Tongue (tissue), 2 donors: ENCODE data around the gene DCDC2C. TPM values are rescaled to one million over a fixed set of nuclear protein-coding genes. Genes with fewer than 3 reads are reported as not detected.

Experiments used
- DNase-seq: peaks from one replicate; pipeline ENCODE4 v3.0.0-alpha.2; 2015
- total RNA-seq: library from RNA; depleted of rRNA; stranded (reverse); fragments of >200 nt; gene quantifications from one replicate; pipeline ENCODE4 v1.2.3, GENCODE V29; 2014

Gene DCDC2C
- total RNA-seq, 1 donor from 2014 or later, result not detected

DNA sequence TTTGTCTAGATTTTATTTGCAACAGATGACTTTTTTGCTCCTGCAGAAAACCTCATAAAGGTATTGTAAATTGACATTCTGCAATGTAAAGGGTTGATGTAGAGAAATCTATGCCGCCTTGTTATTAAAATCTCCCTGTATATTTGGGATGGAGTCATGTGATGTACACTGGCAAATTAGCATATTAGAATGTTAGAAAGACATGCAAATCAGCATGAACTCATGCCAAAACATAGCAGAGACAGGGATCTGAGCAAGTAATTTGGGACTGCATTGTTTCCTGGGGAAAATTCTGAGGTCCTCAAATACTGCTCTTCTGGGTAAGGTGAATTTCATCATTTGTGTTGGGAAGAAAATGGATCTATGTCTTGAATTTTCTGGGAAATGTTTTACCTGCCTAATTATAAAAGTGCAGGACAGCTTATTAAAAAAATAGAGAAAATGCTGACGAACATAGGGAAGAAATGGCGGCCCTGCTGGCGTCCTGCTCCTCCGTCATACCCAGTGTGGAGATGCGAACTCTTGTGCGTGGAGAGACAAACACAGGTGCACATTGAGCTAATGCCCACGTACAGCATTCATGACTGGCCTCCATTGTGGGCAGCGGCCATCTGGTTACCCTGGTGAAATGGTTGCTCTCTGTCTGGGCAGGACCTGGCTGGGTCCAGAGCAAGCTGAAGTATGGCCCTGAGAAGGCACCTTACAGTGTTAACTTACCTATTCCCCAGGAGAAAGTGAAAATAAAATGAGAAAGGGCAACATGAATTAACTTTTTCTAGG is 29.1 kb upstream of the DCDC2C start:
- DNase-seq, result no peak

GRCh38 chr2:3675687-3676086 is 27.7 kb upstream of the DCDC2C start:
- no peak for DNase-seq

DNA sequence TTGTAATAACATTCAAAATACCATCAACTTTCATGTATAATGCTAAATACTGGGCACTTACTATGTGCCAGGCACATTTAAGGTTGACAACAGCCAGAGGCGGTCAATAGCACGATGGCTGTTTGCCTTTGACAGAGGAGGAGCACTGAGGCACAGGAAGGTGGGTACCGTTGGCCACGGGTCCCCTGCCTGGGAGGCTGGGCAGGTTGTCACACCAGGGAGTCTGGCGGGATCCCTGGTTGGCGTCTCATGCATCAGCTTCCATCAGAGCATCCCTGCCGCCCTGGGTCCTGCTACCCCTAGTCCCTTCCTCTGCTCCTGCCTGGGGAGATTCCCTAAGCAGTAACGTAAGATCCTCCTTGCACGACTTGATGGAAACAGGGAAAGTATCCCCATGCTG is 25.9 kb upstream of the DCDC2C start:
- DNase-seq, result no peak

- DNase-seq, result no peak
These were observed 25.2 kb upstream of the DCDC2C start for GRCh38 chr2:3678212-3678611.

- DNase-seq, result no peak
These were observed 24.2 kb upstream of the DCDC2C start for GRCh38 chr2:3679180-3679579.

GRCh38 chr2:3679616-3680393 is 23.6 kb upstream of the DCDC2C start:
- no peak for DNase-seq

GRCh38 chr2:3680548-3681345 is 22.6 kb upstream of the DCDC2C start:
- DNase-seq, result no peak

DNA sequence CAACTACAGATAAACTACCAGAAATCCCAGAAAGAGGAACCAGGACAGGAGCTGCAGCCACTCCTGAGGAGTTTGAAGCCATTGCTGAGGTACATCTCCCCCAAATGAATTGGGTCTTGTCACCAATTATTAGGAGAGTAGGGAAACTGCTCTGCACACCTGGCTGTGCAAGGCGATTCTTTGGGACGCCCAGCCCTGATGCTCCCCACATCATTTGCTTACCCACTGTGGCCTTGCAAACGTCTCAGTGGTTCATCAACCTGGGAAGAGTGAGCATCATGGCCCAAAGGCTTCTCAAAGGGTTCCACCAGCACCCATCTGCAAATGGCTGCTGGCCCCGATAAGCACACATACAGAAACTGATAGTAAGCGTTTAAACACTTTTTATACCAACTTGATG is 21.8 kb upstream of the DCDC2C start:
- DNase-seq, result no peak

DNA sequence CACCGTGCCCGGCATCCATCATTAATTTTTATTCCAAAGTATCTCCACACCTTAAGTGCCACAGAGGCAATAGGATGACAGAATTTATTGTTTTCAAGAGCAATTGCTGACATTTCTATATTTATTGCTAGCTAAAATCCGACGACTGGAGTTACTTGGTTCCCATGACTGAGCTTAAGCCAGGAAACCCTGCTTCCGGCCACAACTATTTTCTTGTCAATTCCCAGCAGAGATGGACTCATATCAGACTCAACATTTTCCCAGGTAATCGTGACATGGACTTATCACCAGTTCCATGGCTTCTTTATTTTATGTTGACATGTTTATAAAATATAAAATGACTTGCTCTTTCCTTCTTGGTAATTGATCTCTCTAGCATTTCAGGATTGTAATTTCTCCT is 20.6 kb upstream of the DCDC2C start:
- no peak for DNase-seq

GRCh38 chr2:3683748-3684454 is 19.5 kb upstream of the DCDC2C start:
- no peak for DNase-seq

DNA sequence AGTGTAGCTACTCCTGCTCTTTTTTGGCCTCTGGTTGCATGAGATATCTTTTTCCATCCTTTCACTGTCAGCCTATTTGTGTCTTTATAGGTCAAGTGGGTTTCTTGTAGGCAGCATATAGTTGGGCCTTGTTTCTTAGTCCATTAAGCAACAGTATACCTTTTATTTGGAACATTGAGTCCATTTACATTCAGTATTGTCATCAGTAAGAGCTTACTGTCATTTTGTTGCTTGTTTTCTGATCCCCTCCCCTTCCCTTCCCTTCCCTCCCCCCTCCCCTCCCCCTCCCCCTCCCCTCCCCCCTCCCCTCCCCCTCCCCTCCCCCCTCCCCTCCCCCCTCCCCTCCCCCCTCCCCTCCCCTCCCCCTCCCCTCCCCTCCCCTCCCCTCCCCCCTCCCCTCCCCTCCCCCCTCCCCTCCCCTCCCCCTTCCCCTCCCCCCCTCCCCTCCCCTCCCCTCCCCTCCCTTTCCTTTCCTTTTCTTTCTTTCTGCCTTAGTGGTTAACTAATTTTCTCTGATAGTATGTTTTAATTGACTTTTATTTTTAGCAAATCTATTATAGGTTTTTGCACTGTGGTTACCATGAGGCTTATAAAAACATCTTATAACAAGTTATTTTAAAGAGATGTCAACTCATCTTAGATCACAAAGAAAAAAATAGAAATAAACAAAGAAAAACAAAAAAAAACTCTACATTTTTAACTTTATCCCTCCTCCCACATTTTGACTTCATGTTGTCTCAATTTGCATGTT is 13.2 kb upstream of the DCDC2C start:
- DNase-seq, result no peak

- DNase-seq, result peak; percentile 22
These were observed 11.0 kb upstream of the DCDC2C start for GRCh38 chr2:3692375-3692774.

- no peak for DNase-seq
These were observed 6.8 kb upstream of the DCDC2C start for GRCh38 chr2:3696545-3696944.

DNA sequence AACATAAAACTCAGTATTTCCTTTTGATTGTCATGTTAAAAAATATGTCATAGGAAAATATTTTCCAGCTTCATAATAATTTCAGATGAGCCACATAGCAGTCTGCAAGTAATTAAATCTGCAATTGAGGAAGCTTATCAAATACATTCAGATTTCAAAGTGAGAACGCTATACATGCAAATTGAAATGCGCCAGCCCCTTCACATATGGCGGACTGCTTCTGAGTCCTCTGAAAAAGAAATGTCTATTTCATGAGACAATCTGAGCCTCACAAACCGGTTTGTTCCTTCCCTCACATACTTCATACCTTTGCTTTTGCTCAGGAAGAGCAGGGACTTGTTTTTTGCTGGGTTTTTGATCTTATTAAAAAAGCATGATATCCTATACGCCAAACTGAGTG is 2.3 kb upstream of the DCDC2C start:
- DNase-seq, result no peak

GRCh38 chr2:3703757-3704355 is 481 bp downstream of the DCDC2C start:
- no peak for DNase-seq

DNA sequence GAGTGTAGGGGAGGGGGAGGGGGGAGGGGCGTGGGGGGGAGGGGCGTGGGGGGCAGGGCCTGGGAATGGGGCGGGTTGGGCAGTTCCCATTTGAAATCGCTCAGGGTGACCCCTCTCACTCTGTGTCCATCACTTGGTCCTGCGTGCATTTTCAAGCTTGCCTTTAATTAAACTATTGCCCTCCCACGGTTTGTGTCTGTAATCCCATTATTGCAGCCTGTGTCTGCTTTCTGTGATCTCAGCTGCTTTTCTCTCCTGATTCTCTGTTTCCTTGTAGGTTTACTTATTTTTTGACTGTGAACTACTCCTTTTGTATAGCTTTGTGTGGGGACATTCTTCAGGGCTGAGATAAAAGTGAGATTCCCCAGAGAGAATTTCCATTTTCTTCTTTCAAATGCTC is 1.3 kb downstream of the DCDC2C start:
- DNase-seq, result no peak

- DNase-seq, result no peak
These were observed 2.4 kb downstream of the DCDC2C start for GRCh38 chr2:3705782-3706181.

DNA sequence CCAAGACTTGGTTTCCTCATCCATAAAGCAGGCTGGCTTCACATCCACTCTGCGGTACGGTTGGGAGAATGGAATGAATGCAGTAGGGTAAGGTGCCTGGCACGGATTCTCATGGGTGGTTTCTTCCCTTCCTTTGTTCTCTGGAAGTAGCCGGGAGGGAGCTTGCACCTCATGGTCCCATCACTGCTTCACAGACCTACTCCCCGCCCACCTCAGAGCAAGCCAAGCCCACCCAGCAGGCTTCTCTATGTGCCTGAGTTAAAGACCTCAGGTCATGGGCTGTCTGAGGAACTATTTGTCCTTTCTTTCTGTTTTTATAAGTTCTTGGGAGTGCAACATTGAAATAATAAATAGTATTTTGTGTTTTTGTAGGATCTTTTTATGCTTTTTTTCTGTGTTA is 3.5 kb downstream of the DCDC2C start:
- no peak for DNase-seq

- DNase-seq, result no peak
These were observed 5.2 kb downstream of the DCDC2C start for GRCh38 chr2:3708576-3708975.

DNA sequence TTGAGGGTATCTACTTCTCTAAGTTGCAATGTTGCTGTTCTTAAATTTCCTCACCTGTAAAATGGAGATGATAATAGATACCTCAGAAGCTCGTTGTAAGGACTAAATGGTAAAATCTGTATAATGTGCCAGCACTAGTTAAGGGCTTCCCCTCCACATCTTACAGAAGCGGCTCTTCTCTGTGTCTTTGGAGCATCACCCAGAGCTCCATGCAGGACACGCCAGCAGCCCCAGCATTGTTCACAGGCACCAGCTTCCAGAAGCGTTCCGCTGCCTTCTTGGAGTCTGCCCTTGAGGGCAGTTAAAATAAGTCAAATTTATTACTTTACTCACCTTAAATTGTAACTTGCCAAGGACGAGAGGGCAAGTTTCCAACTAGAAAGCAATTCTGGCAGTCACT is 5.8 kb downstream of the DCDC2C start:
- DNase-seq, result no peak

GRCh38 chr2:3712424-3712823 is 9.0 kb downstream of the DCDC2C start:
- peak; percentile 56 for DNase-seq
